Measurements from ENCODE around the gene TNIK.

The TNIK gene

DNA sequence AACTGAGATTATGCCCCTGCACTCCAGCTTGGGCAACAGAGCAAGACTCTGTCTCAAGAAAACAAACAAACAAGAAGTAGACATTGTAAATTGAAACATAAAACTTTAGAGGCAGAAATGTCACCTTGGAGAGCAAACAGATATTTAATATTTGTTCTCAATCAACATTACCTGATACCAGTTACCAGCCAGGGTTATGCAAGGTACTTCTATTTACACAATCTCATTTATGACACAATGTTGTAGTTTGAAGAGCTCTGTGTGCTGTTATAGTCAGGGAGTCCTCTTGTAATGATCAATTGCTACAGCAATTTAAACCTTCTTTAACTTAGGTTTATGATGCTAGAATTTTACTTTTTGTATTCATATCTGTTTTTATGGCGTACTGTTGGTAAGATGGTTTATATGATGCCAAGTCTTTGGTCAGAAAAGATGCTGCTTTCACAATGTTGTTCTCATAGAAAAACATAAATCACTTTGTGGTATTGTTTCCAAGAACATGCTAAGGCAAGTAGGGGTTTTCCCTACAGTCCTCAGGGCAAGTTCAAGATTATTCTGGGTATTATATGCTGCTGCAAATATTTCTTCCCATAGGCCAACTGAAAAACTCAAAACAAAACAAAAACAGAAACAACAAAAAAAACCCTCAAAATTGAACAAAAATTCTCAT is 173.5 kb downstream of the TNIK start:
- DNase-seq (ENCODE audit: low read depth in 2 of 3, low spot score in 2 of 3), result no peak

DNA sequence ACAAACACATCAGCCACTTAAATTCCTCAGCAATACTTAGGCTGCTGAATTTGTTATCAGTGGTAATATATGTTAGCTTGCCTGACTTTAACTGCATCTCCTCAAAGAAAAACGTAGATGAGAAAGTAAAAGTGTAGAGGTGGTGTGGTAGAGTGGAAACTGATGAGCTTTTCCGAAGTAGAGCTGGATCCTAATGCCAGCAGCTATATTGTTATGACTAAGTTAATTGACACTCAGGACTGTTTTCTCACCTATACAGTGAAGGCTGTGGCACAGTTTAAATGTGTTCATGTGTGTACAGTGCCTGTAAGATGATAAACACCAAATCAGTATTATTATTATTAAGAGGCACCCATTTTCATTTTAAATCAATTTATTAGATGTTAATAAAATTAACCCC is 174.9 kb downstream of the TNIK start:
- no peak for DNase-seq (ENCODE audit: low read depth in 2 of 3, low spot score in 2 of 3)

DNA sequence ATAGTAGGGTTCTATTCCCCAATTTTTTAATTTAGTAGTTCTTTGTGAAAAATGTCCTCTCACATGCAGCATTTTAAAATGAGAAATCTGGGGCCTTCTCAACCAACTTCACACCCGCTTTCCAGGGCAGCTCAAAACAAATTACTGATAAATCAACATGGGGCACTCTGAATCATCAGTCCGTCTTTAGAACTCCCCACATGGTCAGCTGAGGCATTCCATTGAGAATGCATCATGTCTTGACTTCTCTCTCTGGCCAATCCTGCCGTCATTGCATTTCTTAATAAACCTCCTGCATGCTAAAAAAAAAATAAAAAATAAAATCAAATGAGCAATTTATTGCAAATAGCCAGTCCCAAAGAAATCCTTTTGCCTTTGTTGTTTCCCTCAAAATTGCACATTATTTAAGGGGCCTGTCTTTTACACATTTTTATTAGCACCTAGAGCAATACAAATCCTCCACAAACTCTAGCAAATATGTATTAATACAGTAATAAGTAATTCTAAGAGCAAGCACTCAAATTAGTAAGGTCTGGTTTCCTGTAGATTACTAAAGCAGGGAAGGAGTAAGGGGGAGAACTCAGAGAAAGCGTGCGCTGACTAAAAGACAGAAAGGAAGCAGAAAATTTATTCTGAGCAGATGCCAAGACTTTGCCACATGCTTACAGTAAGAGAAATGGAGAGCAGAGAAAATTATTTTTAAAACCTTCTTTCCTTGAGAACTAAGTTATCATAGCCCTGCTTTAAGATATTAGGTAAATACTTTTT is 175.7 kb downstream of the TNIK start:
- DNase-seq (ENCODE audit: low read depth in 2 of 3, low spot score in 2 of 3), result no peak

DNA sequence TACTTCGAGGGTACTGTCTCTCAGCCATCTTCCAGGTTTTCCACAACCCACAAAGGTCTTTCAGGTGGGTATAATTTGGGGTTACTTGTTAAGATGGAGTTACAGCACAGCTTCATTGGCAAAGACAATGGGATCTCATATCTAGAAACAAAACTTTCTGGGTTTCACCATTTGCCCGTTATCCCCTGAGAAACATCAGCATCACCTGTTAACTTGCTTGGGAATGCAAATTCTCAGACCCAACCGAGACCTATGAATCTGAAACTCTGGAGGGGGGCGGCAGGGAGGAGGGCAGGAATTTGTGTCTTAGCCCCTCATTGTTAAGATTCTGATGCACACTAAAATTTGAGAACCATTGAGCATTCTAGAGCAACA is 176.4 kb downstream of the TNIK start:
- DNase-seq (ENCODE audit: low read depth in 2 of 3, low spot score in 2 of 3), result no peak

DNA sequence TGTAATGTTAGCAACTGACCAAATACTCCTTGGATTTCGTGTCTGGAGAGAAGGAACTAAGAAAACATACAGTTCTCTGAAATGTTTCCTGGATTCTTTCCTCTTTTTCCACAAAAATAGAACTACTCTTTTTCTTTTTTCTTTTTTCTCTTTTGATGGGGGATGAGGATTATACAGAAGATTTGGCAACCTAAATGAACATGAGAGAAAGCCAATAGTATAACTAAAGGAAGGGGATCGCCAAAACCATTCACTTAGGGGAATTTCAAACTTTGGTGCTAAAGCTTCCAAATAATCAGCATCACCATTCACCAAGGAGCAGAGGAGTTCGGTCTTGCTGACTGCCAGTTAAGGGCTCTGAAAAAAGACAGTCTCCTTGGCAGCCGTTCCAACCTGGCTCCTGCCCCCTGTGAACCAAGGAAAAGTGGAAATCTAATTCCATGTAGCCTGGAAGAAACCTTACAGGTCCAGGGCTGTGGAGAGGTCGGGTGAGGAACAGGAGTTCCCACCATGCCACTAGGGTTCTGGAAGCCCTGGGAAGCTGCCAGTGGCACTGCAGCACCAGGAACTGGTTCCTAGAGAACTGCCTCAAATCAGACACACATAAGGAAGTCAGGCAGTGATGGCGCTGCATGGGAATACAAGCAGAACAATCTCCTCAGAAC is 176.9 kb downstream of the TNIK start:
- no peak for DNase-seq (ENCODE audit: low read depth in 2 of 3, low spot score in 2 of 3)

DNA sequence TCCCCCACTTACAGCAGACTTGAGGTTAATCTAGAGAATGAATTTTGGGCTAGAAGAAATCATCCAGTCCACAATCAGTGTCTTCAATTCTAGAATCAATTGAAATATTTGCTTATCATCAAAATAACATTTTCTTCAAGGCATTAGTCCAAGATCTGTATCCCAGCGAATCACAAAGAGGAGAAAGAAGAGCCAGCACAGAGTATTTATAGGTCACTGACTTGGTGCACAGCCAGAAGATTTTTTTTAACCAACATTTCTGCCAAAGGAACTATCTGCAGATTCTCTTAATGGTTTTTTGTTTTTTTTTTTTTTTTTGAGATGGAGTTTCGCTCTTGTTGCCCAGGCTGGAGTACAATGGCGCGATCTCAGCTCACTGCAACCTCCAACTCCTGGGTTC is 178.2 kb downstream of the TNIK start:
- DNase-seq (ENCODE audit: low read depth in 2 of 3, low spot score in 2 of 3), result no peak

DNA sequence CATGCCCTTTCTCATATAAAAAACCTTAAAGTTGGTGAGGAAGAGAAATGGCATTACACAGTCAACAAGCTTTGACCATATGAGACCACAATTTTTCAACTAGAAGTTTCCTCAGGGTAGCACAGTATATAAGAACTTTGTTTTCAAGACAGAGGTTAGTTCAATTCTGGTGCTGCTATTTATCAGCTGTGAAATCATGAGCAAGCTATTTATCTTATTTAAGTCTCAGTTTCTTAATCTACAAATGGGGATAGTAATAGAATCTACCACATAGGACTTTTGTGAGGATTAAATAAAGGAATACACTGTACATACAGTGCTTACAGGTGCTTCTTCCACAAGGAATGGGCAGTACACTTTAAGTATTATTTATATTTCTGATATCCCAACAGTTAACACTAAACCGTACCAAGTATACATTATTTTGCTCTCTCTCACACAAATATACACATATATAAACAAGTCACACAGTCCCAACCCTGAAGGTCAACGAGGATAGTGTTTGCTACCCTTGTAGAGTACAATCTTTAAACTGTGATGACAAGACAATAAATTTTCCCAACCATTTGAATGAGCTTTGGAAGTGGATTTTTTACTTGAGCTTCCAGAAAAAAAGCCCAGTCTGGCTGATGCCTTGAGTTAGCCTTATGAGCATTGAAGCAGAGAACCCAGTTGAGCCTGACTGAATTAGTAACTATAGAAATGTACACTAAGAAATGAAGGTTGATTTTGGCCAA is 178.8 kb downstream of the TNIK start:
- DNase-seq (ENCODE audit: low read depth in 2 of 3, low spot score in 2 of 3), result no peak

DNA sequence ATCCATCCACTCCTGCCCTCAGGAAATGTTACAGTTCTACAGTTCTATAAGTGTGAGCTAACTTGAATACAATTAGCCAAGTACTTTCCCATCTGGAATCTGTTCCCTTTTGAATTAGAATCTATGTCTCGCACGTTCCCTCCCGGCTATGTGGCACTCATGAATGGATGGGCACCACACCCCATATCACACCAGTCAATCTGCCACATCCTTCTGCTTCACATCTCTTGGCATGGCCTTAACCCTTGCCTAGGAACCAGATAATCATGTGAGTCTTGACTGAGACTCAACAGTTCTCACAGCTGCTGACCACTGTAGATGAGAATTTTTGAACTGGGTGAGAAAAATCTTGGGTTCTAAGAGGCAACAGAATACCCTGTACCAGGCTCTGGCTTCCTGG is 180.2 kb downstream of the TNIK start:
- DNase-seq (ENCODE audit: low read depth in 2 of 3, low spot score in 2 of 3), result no peak

DNA sequence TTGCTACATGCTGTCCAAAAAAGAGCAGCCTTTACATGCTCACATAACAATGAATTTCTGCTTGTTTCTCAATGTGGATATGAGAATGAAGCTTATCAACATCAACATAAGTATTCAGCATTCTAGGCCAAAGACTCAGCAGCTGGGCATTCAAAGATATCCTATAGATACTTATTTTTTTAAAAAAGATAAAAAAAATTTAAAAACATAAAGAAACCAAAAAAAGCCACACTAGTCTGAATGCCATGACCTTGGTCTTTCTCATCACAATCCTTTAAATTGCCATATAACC is 182.0 kb downstream of the TNIK start:
- DNase-seq (ENCODE audit: low read depth in 2 of 3, low spot score in 2 of 3), result no peak

DNA sequence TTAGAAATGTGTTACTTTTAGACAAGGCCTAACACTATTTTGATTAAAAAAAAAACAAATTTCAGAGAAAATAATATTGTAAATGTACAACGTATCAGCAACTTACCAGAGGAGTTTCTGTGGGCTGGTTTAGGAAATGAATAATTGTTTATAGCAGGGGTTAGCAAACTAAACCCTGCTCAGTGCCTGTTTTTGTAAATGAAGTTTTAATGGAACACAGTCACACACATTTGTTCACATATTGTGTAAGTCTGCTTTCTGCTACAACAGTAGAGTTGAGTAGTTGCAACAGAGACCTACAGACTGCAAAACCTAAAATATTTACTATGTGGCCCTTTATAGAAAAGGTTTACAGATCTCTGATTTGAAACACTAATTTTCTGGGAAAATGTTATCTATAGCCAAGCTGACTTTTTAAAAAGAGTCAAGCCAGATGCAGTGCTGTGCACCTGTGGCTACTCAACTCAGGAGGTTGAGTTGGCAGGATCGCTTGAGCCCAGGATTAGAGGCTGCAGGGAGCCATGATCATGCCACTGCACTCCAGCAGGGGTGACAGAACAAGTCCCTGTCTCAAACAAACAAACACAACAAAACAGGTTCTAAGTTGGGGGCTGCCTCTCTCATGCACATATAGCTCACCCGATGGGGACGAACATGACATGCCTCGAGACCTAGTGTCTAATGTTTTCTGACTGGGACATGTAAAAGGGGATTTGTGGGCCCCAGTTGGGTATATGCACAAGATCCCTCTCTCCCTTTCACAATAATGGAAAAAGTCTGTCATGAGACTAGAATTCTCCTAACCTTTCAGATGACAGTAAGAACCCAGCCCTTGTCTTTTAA is 182.5 kb downstream of the TNIK start:
- DNase-seq (ENCODE audit: low read depth in 2 of 3, low spot score in 2 of 3), result no peak

DNA sequence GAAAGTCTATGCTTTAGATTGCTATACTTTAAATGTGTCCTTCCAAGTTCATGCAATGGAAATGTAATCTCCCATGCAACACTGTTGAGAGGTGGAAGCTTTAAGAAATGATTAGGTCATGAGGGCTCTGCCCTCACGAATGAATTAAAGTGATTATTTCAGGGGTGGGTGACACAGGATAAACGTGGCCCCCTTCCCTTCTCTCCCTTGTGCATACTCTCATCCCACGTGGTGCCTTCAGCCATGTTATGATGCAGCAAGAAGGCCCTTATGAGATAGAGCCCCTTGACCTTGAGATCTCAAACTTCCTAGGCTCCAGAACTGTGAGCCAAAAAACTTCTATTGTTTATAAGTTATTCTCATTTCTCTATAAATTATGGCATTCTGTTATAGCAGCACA is 183.3 kb downstream of the TNIK start:
- DNase-seq (ENCODE audit: low read depth in 2 of 3, low spot score in 2 of 3), result no peak

DNA sequence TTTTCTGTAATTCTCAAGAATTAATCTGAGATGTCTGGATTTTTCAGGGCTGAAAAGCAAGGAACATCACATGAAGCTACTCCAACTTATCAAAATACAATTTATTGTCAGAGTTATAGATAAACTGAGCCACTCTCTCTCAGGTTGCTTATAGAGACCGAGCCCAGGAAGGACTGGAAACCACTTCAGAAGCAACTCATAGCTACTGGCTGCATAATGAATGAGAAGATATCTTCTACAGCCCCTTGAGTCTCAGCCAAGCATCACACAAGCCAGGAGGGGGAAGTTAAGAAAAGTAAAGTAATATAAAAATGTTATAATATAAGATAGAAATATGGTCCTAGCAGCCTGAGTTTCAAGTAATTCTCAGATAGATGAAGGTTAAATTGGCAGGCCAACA is 186.0 kb downstream of the TNIK start:
- DNase-seq (ENCODE audit: low read depth in 2 of 3, low spot score in 2 of 3), result no peak

DNA sequence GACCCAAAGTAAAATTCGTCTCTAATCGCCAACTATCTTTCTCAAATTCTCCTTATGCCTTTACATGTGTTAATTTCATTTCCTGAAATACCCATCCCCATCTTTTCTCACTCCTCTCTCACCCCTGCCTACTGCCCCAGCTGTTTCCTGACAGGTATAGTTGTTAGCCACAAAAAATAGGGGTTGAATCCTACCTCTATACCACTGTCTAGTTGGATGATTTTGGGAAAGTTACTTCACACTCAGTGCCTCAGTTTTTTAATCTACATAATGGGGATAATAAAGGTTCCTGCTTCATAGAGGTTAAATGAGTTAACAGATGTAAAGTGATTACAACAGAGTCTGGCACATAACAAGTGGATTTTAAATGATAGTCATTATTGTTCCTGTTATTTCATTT is 189.7 kb downstream of the TNIK start:
- no peak for DNase-seq (ENCODE audit: low read depth in 2 of 3, low spot score in 2 of 3)

DNA sequence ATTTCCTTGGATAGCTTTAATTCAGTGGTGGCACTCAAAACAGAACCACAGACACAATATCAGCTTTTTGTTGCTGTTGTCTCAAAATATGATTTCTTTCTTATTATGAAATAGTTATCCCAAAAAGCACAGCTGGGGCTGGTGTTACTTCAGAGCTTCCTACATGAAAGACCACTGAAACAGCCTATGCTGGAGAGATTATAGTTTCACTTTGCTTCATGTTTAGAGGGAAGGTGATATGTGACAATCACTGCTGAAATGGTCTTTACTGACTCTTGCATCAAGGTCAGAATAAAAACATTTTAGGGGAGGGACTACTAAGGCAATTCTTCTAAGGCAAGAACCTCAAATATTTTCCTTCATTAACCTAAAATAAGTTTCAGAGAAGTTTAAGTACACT is 190.7 kb downstream of the TNIK start:
- no peak for DNase-seq (ENCODE audit: low read depth in 2 of 3, low spot score in 2 of 3)

DNA sequence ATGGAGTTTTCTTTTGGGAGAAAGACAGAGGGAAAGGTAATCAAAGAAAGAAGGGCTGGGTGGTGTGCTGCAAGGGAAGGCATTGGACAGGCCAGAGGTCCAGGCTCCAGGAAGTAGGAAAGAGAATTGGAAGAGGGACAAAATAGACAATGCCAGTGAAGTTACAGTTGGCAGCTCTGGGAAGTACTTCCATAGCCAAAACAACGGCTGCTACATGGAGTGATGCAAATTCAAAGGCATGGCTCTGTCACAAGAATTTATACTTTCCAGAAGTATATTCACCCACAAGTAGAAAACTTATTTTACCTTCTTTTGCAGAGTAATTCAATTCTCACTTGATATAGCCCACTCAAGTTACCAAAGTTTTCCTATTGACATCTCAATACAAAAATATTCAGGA is 191.5 kb downstream of the TNIK start:
- no peak for DNase-seq (ENCODE audit: low read depth in 2 of 3, low spot score in 2 of 3)

DNA sequence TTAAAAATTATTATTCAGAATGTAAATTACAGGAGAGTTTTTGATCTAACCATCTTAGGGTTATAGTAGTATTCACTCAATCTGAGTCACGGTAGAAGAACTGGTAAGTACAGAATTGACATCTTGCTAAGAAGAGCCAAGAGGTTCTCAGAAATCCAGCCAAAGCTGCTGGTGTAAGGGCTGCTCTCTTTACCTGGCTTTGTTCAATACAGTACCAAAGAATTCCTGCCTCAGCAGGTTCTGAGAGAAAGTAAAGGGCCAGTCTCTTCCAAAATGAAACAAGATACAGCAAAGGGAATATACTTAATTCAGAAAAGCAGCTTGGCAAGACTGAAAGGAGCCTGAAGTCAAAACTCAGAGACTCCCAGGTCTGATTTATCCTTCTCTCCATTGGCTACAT is 193.1 kb downstream of the TNIK start:
- no peak for DNase-seq (ENCODE audit: low read depth in 2 of 3, low spot score in 2 of 3)

DNA sequence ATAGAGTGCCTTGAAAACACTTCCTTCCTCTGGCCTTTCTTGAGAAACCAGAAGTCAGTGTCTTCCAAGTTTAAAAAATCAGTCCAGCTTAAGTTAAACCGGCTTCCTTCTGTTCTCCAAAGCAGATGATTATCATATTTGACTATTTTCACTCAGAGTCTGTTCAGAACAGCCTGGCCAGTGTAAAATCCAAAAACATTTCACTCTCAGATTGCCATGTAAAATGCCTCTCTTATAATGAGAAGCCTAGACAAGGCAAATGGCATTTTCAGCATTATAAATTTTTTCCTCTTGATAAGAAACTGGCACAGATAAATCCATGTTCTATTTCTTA is 193.5 kb downstream of the TNIK start:
- no peak for DNase-seq (ENCODE audit: low read depth in 2 of 3, low spot score in 2 of 3)

DNA sequence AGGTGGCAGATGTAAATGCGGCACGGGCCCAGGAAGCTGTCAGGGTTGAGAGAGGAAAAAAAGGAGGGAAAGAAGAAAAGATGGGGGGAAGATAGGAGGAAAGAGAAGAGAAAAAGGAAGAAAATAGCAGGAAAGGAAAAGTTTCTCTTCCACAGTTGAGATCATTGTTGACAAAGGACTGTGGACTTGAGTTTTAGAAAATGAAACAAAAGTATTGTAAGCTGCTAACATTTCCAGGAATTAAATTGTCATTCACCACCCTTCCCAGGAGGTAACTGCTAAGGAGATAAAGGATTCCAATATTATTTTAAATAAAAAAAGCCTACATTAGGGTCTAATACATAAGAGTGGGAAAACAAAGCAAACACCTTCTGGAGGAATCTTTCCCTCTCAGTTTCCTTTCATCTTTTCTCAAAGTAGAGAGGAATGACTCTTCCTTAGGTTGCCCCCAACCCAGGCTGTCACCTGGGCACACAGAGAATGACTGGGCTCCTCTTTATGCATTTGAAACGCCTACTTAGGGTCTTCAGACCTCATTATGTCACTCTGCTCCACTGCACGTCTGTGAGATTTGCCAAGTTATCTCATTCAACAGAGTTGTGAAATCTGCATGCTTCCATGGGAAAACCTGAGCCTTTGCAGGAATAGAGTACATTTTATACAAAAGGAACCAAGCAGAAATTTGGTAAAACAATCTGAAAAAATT is 194.0 kb downstream of the TNIK start:
- DNase-seq (ENCODE audit: low read depth in 2 of 3, low spot score in 2 of 3), result no peak

DNA sequence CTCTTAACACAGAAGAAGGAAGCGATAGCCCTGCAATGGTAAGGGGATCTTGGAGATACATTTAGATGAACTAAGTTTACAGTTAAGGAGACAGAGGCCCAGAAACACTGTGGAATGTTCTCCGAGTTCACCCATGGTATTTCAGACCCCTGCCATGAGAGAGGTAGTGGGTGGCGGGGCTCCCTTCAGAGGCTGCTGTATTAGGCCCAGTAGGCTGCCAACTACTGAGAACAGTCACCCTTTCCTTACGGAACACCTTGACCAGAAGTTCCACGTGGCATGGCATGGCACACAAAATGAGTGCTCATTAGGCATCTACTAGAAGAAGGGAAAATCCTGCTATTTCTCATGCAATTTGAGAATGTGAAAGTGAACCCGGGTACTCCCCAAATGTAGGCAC is 195.4 kb downstream of the TNIK start:
- DNase-seq (ENCODE audit: low read depth in 2 of 3, low spot score in 2 of 3), result no peak

DNA sequence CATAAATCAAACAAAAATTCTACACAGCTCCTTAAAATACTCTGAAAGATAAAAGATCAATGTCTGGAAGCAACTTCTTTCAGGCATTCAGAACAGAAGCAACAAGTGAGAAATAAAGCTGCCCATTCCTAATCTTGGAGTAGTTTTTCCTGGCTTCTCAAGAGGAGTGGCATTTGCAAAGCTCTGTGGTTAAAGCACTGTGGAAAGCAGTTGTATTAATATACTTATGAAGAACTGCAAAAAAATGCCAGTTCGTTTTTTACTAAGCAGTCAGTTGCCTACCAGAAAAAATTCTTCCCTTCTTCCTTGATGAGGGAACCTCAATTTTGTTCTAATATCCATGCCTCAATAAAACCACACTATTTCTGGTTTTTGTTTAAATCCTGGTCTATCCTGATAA is 197.8 kb downstream of the TNIK start:
- DNase-seq (ENCODE audit: low read depth in 2 of 3, low spot score in 2 of 3), result no peak

DNA sequence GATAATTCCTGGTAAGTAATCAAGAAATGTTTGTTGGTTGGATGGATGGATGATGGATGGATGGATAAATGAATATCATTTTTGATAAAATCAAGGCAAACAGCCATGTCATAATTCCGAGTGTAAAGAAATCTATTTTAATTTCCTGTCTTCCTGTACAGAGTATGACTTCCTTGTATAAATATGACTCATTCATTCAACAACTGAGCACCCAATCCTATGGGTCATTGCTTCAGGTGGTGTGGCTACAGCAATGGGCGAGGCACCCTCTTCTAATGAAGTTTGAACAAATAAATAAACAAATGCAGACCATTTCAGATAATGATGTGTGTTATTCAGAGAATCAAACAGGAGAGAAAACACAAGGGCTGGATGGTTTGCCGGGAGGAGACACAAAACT is 198.7 kb downstream of the TNIK start:
- DNase-seq (ENCODE audit: low read depth in 2 of 3, low spot score in 2 of 3), result no peak

Data from activated CD8-positive, alpha-beta memory T cell treated with anti-CD3 and anti-CD28 coated beads for 48 hours (primary cell).